ENCODE measurements around the gene MEGF10. TPM values are rescaled to one million over a fixed set of nuclear protein-coding genes. Genes with fewer than 3 reads are reported as not detected.

The MEGF10 gene
- total and polyA plus RNA-seq, 10 of the 15 experiments (the other 5 are each of a cell fraction or from before 2014, with no cell fraction given), result 0.03 to 0.21 (median 0.05) TPM; not detected in 5

DNA sequence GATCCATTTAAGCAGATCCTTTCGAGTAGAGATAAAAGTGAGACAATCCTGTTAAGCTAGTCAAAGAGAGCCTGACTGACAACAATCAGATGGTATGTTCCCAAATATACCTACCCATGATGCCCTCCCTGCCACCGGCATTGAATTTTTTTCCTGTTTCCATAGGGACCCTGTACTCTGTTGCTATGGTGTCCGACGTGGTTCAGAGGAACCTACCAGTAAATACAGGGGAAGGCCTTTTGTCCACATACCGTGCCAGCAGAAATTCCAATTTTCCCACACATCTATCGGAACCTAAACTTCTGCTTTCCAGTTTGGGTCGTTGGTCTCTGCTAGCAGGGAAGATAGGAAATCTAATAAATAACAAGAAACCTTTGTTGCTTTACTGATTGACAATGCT lies 64.7 kb downstream of the MEGF10 start:
- H3K27ac ChIP-seq (ENCODE audit: control insufficient read depth, insufficient read depth), result no peak overlapping the region
- no peak overlapping the region for H2AFZ ChIP-seq (ENCODE audit: control insufficient read depth, low read depth, low read length)
- DNase-seq (ENCODE audit: low read depth, low spot score) (no peak), ATAC-seq (no peak), FAIRE-seq (no peak)
- no peaks in the 10 kb centered on the region for H3K79me2 ChIP-seq (ENCODE audit: control insufficient read depth, insufficient read depth, low read length)
- H3K4me3 ChIP-seq, result no peak overlapping the region
- intact Hi-C loops (cut with micrococcal nuclease; ENCODE audit: unreplicated experiment), result no loop called here
- RAD21 ChIA-PET (ENCODE audit: unreplicated experiment), result no interaction called here
- no peaks in the 10 kb centered on the region for H3K36me3 ChIP-seq (ENCODE audit: control insufficient read depth in 2 of 2, insufficient read depth in 2 of 2, low read length in 1 of 2)
- H3K4me1 ChIP-seq (ENCODE audit: control insufficient read depth, insufficient read depth, low read length), result no peaks in the 10 kb centered on the region
- POLR2A ChIA-PET, result no interaction called here
- peaks cover 0 to 1% of the 10 kb centered on the region in 2 experiments; a peak in 2 of 4 replicates for H3K27me3 ChIP-seq (replicated peaks in 1 of 2; ENCODE audit: control insufficient read depth in 2 of 2, insufficient read depth in 2 of 2, low read length in 1 of 2)
- no peaks in the 10 kb centered on the region for H4K20me1 ChIP-seq (ENCODE audit: control insufficient read depth, insufficient read depth)
- whole genome bisulfite sequencing (ENCODE audit: insufficient coverage, insufficient replicate concordance, low lambda C conversion rate, missing lambda C conversion rate), result 56% methylated on average over 7 of the region's 7 CpGs
- no peak for TF ChIP-seq JUND (IDR thresholded peaks at IDR 0.05; ENCODE audit: low read depth, low read length)
- TF ChIP-seq, protein P1, sequence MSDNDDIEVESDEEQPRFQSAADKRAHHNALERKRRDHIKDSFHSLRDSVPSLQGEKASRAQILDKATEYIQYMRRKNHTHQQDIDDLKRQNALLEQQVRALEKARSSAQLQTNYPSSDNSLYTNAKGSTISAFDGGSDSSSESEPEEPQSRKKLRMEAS (IDR thresholded peaks at IDR 0.05; ENCODE audit: low read depth, low read length), result no peak
- TF ChIP-seq MYC (IDR thresholded peaks at IDR 0.05; ENCODE audit: insufficient read depth, insufficient read length, insufficient replicate concordance, low read length, severe bottlenecking), result no peak
- TF ChIP-seq, protein P2, sequence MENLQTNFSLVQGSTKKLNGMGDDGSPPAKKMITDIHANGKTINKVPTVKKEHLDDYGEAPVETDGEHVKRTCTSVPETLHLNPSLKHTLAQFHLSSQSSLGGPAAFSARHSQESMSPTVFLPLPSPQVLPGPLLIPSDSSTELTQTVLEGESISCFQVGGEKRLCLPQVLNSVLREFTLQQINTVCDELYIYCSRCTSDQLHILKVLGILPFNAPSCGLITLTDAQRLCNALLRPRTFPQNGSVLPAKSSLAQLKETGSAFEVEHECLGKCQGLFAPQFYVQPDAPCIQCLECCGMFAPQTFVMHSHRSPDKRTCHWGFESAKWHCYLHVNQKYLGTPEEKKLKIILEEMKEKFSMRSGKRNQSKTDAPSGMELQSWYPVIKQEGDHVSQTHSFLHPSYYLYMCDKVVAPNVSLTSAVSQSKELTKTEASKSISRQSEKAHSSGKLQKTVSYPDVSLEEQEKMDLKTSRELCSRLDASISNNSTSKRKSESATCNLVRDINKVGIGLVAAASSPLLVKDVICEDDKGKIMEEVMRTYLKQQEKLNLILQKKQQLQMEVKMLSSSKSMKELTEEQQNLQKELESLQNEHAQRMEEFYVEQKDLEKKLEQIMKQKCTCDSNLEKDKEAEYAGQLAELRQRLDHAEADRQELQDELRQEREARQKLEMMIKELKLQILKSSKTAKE (IDR thresholded peaks at IDR 0.05; ENCODE audit: low read depth, poor library complexity, severe bottlenecking), result no peak
- no peak for TF ChIP-seq ZNF274 (IDR thresholded peaks at IDR 0.05; ENCODE audit: insufficient read depth, insufficient read length)
- H3K4me2 ChIP-seq (ENCODE audit: control insufficient read depth, insufficient read depth), result no peak overlapping the region
- BruUV-seq (replicated peaks), result no TSS peak
- H3K9ac ChIP-seq (ENCODE audit: control insufficient read depth, insufficient read depth, low read length), result no peak overlapping the region
- no peaks in the 10 kb centered on the region for H3K9me3 ChIP-seq (replicated peaks; ENCODE audit: control insufficient read depth, insufficient read depth, low read length)
- SMC1A ChIA-PET (ENCODE audit: uncharacterized antibody, unreplicated experiment), result interaction anchor here (1.3 kb wide), 1 partner anchor 12 kb away, joined by 3 read pairs; no protein-coding TSS in a partner anchor
- in situ Hi-C loops (cut with MboI), result no loop called here
- CTCF ChIA-PET, result no interaction called here
